Stimulated activated memory B cell treated with anti-CD40 and anti-IgM and Interleukin-4, amounts not matched to agents 10 μg/mL and 1 μg/mL and 100 μg/mL, for 72 hours (primary cell): Measurements from ENCODE around the gene AP1M1.

Source experiments
- ATAC-seq: fragments of 150-1000 bp; cut with Tn5 transposase; 2 replicates; pipeline ENCODE4 v1.10.0; 2021
- H3K27ac Mint-ChIP-seq: one replicate; pipeline ENCODE4 v1.8.0; 2022; ENCODE audit warnings: mild to moderate bottlenecking, mixed read lengths
- H3K27me3 Mint-ChIP-seq: one replicate; pipeline ENCODE4 v1.8.0; 2022; ENCODE audit warnings: mixed read lengths
- H3K36me3 Mint-ChIP-seq: one replicate; pipeline ENCODE4 v1.8.0; 2022; ENCODE audit warnings: mixed read lengths
- H3K4me1 Mint-ChIP-seq: one replicate; pipeline ENCODE4 v1.8.0; 2022; ENCODE audit warnings: mixed read lengths
- H3K4me3 Mint-ChIP-seq: one replicate; pipeline ENCODE4 v1.8.0; 2022; ENCODE audit warnings: mild to moderate bottlenecking, moderate library complexity, mixed read lengths
- H3K9me3 Mint-ChIP-seq: one replicate; pipeline ENCODE4 v1.8.0; 2022; ENCODE audit warnings: mixed read lengths

The AP1M1 gene

GRCh38 chr19:16295057-16295456 is 97.3 kb downstream of the AP1M1 start:
- H3K27me3 Mint-ChIP-seq: no peaks in the 10 kb centered on the region

More at GRCh38 chr19:16295057-16295456, 97.3 kb downstream of the AP1M1 start:
- H3K4me3 Mint-ChIP-seq: no peak overlapping the region
- ATAC-seq: no peak
- no peaks in the 10 kb centered on the region for H3K4me1 Mint-ChIP-seq
- no peaks in the 10 kb centered on the region for H3K36me3 Mint-ChIP-seq
- H3K27ac Mint-ChIP-seq: no peak overlapping the region
- peaks cover 3% of the 10 kb centered on the region for H3K9me3 Mint-ChIP-seq
